Measurements from ENCODE around the gene STK16. TPM values are rescaled to one million over a fixed set of nuclear protein-coding genes. Genes with fewer than 3 reads are reported as not detected.
"Not testable (repeated sequence)": the region's sequence is repeated elsewhere in the genome, so short reads cannot be mapped to it uniquely, and the experiment has no call there.

Gene STK16
- total RNA-seq, 1 donor = 31.8 TPM

DNA sequence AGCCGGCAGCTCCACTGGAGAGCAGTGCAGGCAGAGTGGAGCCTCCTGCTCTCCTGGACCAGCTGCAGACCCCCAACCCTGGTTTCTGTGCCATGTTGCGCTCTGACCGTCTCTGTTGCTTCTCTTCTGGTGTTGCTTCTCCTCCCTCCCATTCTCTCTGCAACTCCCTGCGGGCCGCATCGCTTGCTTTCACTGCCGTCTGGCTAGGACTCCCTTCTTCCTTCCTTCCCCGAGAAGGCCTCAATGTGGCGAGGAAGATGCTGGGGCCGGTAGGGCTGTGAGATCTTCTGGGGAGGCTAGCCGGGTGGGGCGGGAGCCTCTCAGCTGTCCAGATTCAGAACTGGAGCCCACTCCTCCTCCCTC lies 40.1 kb downstream of the STK16 start:
- Histone ChIP-seq H3K79me2 (ENCODE audit: insufficient read depth, low read length) (peaks cover 9% of the 10 kb centered on the region), H4K20me1 (ENCODE audit: insufficient read depth, low read length) (peaks cover 5% of the 10 kb centered on the region), H3K4me1 (ENCODE audit: insufficient read depth, low read length) (peaks cover 23% of the 10 kb centered on the region), H3K36me3 (ENCODE audit: insufficient read depth, low read length) (peaks cover 36% of the 10 kb centered on the region), H3K27ac (ENCODE audit: low read depth, low read length) (no peak overlapping the region), H2AFZ (ENCODE audit: low read length) (no peak overlapping the region), H3K4me2 (ENCODE audit: insufficient read depth, low read length) (no peak overlapping the region), H3K9me3 (ENCODE audit: low read depth, low read length) (no peaks in the 10 kb centered on the region), H3K27me3 (ENCODE audit: insufficient read depth, low read length) (no peaks in the 10 kb centered on the region), H3K4me3 (ENCODE audit: insufficient read depth, low read length) (no peak overlapping the region)
- TF ChIP-seq, protein P1, sequence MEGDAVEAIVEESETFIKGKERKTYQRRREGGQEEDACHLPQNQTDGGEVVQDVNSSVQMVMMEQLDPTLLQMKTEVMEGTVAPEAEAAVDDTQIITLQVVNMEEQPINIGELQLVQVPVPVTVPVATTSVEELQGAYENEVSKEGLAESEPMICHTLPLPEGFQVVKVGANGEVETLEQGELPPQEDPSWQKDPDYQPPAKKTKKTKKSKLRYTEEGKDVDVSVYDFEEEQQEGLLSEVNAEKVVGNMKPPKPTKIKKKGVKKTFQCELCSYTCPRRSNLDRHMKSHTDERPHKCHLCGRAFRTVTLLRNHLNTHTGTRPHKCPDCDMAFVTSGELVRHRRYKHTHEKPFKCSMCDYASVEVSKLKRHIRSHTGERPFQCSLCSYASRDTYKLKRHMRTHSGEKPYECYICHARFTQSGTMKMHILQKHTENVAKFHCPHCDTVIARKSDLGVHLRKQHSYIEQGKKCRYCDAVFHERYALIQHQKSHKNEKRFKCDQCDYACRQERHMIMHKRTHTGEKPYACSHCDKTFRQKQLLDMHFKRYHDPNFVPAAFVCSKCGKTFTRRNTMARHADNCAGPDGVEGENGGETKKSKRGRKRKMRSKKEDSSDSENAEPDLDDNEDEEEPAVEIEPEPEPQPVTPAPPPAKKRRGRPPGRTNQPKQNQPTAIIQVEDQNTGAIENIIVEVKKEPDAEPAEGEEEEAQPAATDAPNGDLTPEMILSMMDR (IDR thresholded peaks at IDR 0.05; ENCODE audit: extremely low read depth, low read depth, low read length) = no peak
- DNase-seq (ENCODE audit: insufficient read length, low spot score, missing footprints) = peak; percentile 75

DNA sequence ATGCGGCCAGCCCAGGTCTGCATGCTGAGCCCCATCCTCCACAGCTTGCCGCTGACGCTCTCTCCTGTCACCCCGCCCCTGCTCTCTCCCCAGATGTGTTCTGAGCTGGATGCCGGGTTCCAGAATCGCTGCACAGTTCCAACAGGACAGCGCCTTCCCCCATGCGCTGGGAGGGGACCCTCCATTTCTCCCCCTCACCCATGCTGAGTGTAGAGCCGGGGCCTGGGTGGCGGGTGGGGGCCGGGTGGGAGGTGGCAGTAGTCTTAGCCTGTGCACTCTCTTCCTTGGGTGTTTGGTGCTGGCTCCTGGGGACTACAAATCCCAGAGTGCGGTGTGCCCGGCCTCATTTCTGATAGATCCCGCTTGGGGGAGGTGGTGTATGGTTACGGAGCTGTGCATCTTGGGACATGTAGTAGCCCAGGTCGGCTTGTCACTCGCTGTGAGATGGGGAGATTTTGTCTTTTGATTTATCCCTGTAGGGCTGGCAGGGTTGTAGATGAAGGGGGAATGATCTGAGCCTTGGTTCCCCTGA lies 40.7 kb downstream of the STK16 start:
- Histone ChIP-seq H3K9me3 (ENCODE audit: low read depth, low read length) (no peaks in the 10 kb centered on the region), H3K27ac (ENCODE audit: low read depth, low read length) (peak overlapping the region; percentile 51), H3K4me1 (ENCODE audit: insufficient read depth, low read length) (peaks cover 21% of the 10 kb centered on the region), H3K27me3 (ENCODE audit: insufficient read depth, low read length) (no peaks in the 10 kb centered on the region), H3K79me2 (ENCODE audit: insufficient read depth, low read length) (peaks cover 5% of the 10 kb centered on the region), H2AFZ (ENCODE audit: low read length) (no peak overlapping the region), H3K4me2 (ENCODE audit: insufficient read depth, low read length) (no peak overlapping the region), H3K4me3 (ENCODE audit: insufficient read depth, low read length) (no peak overlapping the region), H4K20me1 (ENCODE audit: insufficient read depth, low read length) (peaks cover 5% of the 10 kb centered on the region), H3K36me3 (ENCODE audit: insufficient read depth, low read length) (peaks cover 30% of the 10 kb centered on the region)
- DNase-seq (ENCODE audit: insufficient read length, low spot score, missing footprints) = peak; percentile 92
- TF ChIP-seq, protein P1 (IDR thresholded peaks at IDR 0.05; ENCODE audit: extremely low read depth, low read depth, low read length) = no peak

DNA sequence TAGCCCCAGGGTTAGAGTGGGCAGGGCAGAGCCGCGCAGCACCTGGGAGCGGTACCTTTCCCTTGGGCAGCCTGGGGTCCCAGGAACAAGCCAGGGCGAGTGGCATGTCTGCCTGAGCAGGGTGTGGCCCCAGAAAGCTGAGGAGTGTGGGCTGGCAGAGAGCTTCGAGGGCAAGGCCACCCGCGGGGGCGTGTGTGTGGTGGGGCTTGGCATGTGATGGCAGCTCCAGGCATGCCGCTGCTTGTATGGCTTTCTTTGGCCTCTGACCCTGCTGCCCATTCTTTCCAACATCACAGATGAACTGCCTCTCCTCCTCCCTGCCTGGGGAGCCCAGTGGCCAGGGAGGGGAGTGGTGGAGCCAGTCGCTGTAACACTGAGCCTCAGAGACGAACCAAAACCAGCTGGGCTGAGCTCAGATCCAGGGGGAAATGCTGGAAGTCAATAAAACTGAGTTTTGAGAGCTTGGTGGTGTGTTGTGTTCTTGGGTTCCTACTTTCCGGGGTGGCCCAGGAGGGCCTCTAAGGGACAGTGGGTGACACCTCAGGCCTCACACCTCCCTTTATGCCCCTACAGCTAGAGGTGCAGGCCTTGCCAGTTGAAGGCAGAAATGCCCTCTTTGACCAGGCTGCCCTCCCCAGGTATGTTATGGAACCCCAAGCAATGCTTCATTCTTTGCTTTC lies 41.3 kb downstream of the STK16 start:
- peak overlapping the region; percentile 22 for H2AFZ ChIP-seq (ENCODE audit: low read length)
- peak overlapping the region; percentile 51 for H3K27ac ChIP-seq (ENCODE audit: low read depth, low read length)
- H3K4me2 ChIP-seq (ENCODE audit: insufficient read depth, low read length) = no peak overlapping the region
- no peaks in the 10 kb centered on the region for H3K27me3 ChIP-seq (ENCODE audit: insufficient read depth, low read length)
- peak; percentile 87 for DNase-seq (ENCODE audit: insufficient read length, low spot score, missing footprints)
- TF ChIP-seq, protein P1 (IDR thresholded peaks at IDR 0.05; ENCODE audit: extremely low read depth, low read depth, low read length) = no peak
- no peaks in the 10 kb centered on the region for H3K9me3 ChIP-seq (ENCODE audit: low read depth, low read length)
- peaks cover 5% of the 10 kb centered on the region for H4K20me1 ChIP-seq (ENCODE audit: insufficient read depth, low read length)
- H3K79me2 ChIP-seq (ENCODE audit: insufficient read depth, low read length) = peaks cover under 1% of the 10 kb centered on the region
- H3K36me3 ChIP-seq (ENCODE audit: insufficient read depth, low read length) = peaks cover 24% of the 10 kb centered on the region
- no peak overlapping the region for H3K4me3 ChIP-seq (ENCODE audit: insufficient read depth, low read length)
- peaks cover 21% of the 10 kb centered on the region for H3K4me1 ChIP-seq (ENCODE audit: insufficient read depth, low read length)

DNA sequence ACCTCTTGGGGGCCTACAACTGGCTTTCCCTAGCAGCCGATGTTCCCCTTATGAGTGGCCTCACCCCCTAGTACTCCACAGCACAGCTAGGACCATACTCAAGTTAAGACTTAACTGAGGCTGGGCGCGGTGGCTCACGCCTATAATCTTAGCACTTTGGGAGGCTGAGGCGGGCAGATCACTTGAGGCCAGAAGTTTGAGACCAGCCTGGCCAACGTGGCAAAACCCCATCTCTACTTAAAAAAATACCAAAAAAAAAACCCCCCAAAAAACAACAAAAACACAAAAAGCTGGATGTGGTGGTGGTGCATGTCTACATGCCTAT lies 41.8 kb downstream of the STK16 start:
- H3K4me2 ChIP-seq (ENCODE audit: insufficient read depth, low read length); H4K20me1 ChIP-seq (ENCODE audit: insufficient read depth, low read length): not testable (repeated sequence)
- peak overlapping the region; percentile 51 for H3K27ac ChIP-seq (ENCODE audit: low read depth, low read length)

More for the DNA sequence above, 41.8 kb downstream of the STK16 start:
- H3K4me3 ChIP-seq (ENCODE audit: insufficient read depth, low read length); H3K27me3 ChIP-seq (ENCODE audit: insufficient read depth, low read length); DNase-seq (ENCODE audit: insufficient read length, low spot score, missing footprints); H2AFZ ChIP-seq (ENCODE audit: low read length); H3K9me3 ChIP-seq (ENCODE audit: low read depth, low read length); H3K79me2 ChIP-seq (ENCODE audit: insufficient read depth, low read length): not testable (repeated sequence)
- Histone ChIP-seq H3K4me1 (ENCODE audit: insufficient read depth, low read length) (peaks cover 21% of the 10 kb centered on the region), H3K36me3 (ENCODE audit: insufficient read depth, low read length) (peaks cover 19% of the 10 kb centered on the region)

All from osteoblast (primary cell).